ENCODE data around the gene CD2.

The CD2 gene

GRCh38 chr1:116759636-116760035, 5.4 kb downstream of the CD2 start:
- DNase-seq, result no peak
- peaks cover 13 to 63% (median 37%) of the 10 kb centered on the region in 4 experiments for H3K4me1 ChIP-seq (ENCODE audit: control extremely low read depth in 1 of 4, control insufficient read depth in 4 of 4, insufficient read depth in 4 of 4, low read length in 3 of 4)
- ChIA-PET CTCF (interaction anchor here (1.0 kb wide), 1 partner anchor 12 kb away, joined by 4 read pairs; no protein-coding TSS in a partner anchor), POLR2A (no interaction called here)
- no peaks in the 10 kb centered on the region for H3K27me3 ChIP-seq (replicated peaks in 2 of 5; ENCODE audit: control insufficient read depth in 4 of 5, insufficient read depth in 5 of 5, low read length in 4 of 5)
- H3K4me3 ChIP-seq (ENCODE audit: control insufficient read depth in 1 of 7, extremely low read depth in 1 of 7, insufficient read depth in 4 of 7, low read depth in 2 of 7, low read length in 6 of 7), result no peak overlapping the region
- WGBS (ENCODE audit: insufficient coverage), result 100% methylated on average over 1 of the region's 1 CpG
- H3K9me3 ChIP-seq (ENCODE audit: control extremely low read depth in 1 of 5, control insufficient read depth in 4 of 5, insufficient read depth in 2 of 5, low read depth in 1 of 5, low read length in 4 of 5), result peaks cover 0 to 2% (median 0%) of the 10 kb centered on the region in 5 experiments
- no peak overlapping the region for H3K27ac ChIP-seq (ENCODE audit: insufficient read depth in 1 of 2, low read depth in 1 of 2, low read length in 2 of 2, poor library complexity in 1 of 2, severe bottlenecking in 2 of 2)
- H3K36me3 ChIP-seq (ENCODE audit: control insufficient read depth in 4 of 4, insufficient read depth in 4 of 4, low read length in 3 of 4), result peaks cover 0 to 4% (median 0%) of the 10 kb centered on the region in 4 experiments

DNA sequence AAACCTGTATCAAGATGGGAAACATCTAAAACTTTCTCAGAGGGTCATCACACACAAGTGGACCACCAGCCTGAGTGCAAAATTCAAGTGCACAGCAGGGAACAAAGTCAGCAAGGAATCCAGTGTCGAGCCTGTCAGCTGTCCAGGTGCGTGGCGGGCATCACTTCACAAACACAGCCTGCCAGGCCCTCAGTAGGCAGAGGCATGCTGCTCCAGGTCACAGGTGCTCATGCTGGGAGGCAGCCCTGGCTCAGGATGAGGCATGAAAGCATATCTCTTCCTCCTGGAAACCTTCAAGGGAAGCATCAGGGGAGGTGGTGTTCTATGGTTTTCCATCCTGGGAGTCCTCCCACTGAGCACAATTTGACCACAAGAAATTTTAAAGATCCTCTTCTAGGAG, 6.3 kb downstream of the CD2 start:
- Histone ChIP-seq H3K4me3 (ENCODE audit: control insufficient read depth in 1 of 7, extremely low read depth in 1 of 7, insufficient read depth in 4 of 7, low read depth in 2 of 7, low read length in 6 of 7) (no peak overlapping the region), H3K4me1 (ENCODE audit: control extremely low read depth in 1 of 4, control insufficient read depth in 4 of 4, insufficient read depth in 4 of 4, low read length in 3 of 4) (peaks cover 9 to 55% (median 34%) of the 10 kb centered on the region in 4 experiments), H3K9me3 (ENCODE audit: control extremely low read depth in 1 of 5, control insufficient read depth in 4 of 5, insufficient read depth in 2 of 5, low read depth in 1 of 5, low read length in 4 of 5) (peaks cover 0 to 2% (median 0%) of the 10 kb centered on the region in 5 experiments), H3K27me3 (replicated peaks in 2 of 5; ENCODE audit: control insufficient read depth in 4 of 5, insufficient read depth in 5 of 5, low read length in 4 of 5) (no peaks in the 10 kb centered on the region), H3K27ac (ENCODE audit: insufficient read depth in 1 of 2, low read depth in 1 of 2, low read length in 2 of 2, poor library complexity in 1 of 2, severe bottlenecking in 2 of 2) (no peak overlapping the region), H3K36me3 (ENCODE audit: control insufficient read depth in 4 of 4, insufficient read depth in 4 of 4, low read length in 3 of 4) (peaks cover 0 to 4% (median 0%) of the 10 kb centered on the region in 4 experiments)
- POLR2A ChIA-PET, result no interaction called here
- WGBS (ENCODE audit: insufficient coverage), result 96% methylated on average over 3 of the region's 3 CpGs
- CTCF ChIA-PET, result interaction anchor here (1.0 to 6.6 kb wide), 2 partner anchors 22 to 44 kb away, joined by 3 to 35 read pairs; no protein-coding TSS in a partner anchor
- no peak for DNase-seq

- DNase-seq, result no peak
- peaks cover 0 to 4% (median 0%) of the 10 kb centered on the region in 4 experiments for H3K36me3 ChIP-seq (ENCODE audit: control insufficient read depth in 4 of 4, insufficient read depth in 4 of 4, low read length in 3 of 4)
Measured at GRCh38 chr1:116760996-116761665, 6.9 kb downstream of the CD2 start.

GRCh38 chr1:116762281-116762680, 8.1 kb downstream of the CD2 start:
- peaks cover 0 to 4% (median 0%) of the 10 kb centered on the region in 4 experiments for H3K36me3 ChIP-seq (ENCODE audit: control insufficient read depth in 4 of 4, insufficient read depth in 4 of 4, low read length in 3 of 4)
- H3K4me1 ChIP-seq (ENCODE audit: control extremely low read depth in 1 of 4, control insufficient read depth in 4 of 4, insufficient read depth in 4 of 4, low read length in 3 of 4), result peaks cover 6 to 42% (median 23%) of the 10 kb centered on the region in 4 experiments
- WGBS (ENCODE audit: insufficient coverage), result 86% methylated on average over 2 of the region's 2 CpGs
- DNase-seq, result no peak
- no peaks in the 10 kb centered on the region for H3K27me3 ChIP-seq (replicated peaks in 2 of 5; ENCODE audit: control insufficient read depth in 4 of 5, insufficient read depth in 5 of 5, low read length in 4 of 5)
- CTCF ChIA-PET, result interaction anchor here (1.1 to 6.6 kb wide), 3 partner anchors 15 to 32 kb away, joined by 6 to 35 read pairs (median 11); no protein-coding TSS in a partner anchor
- peaks cover 0 to 2% (median 0%) of the 10 kb centered on the region in 5 experiments for H3K9me3 ChIP-seq (ENCODE audit: control extremely low read depth in 1 of 5, control insufficient read depth in 4 of 5, insufficient read depth in 2 of 5, low read depth in 1 of 5, low read length in 4 of 5)
- POLR2A ChIA-PET, result no interaction called here
- H3K27ac ChIP-seq (ENCODE audit: insufficient read depth in 1 of 2, low read depth in 1 of 2, low read length in 2 of 2, poor library complexity in 1 of 2, severe bottlenecking in 2 of 2), result no peak overlapping the region
- H3K4me3 ChIP-seq (ENCODE audit: control insufficient read depth in 1 of 7, extremely low read depth in 1 of 7, insufficient read depth in 4 of 7, low read depth in 2 of 7, low read length in 6 of 7), result no peak overlapping the region

More at GRCh38 chr1:116760996-116761665, 6.9 kb downstream of the CD2 start:
- Histone ChIP-seq H3K4me3 (ENCODE audit: control insufficient read depth in 1 of 7, extremely low read depth in 1 of 7, insufficient read depth in 4 of 7, low read depth in 2 of 7, low read length in 6 of 7) (no peak overlapping the region), H3K4me1 (ENCODE audit: control extremely low read depth in 1 of 4, control insufficient read depth in 4 of 4, insufficient read depth in 4 of 4, low read length in 3 of 4) (peaks cover 9 to 50% (median 30%) of the 10 kb centered on the region in 4 experiments), H3K9me3 (ENCODE audit: control extremely low read depth in 1 of 5, control insufficient read depth in 4 of 5, insufficient read depth in 2 of 5, low read depth in 1 of 5, low read length in 4 of 5) (peaks cover 0 to 2% (median 0%) of the 10 kb centered on the region in 5 experiments), H3K27me3 (replicated peaks in 2 of 5; ENCODE audit: control insufficient read depth in 4 of 5, insufficient read depth in 5 of 5, low read length in 4 of 5) (no peaks in the 10 kb centered on the region), H3K27ac (ENCODE audit: insufficient read depth in 1 of 2, low read depth in 1 of 2, low read length in 2 of 2, poor library complexity in 1 of 2, severe bottlenecking in 2 of 2) (no peak overlapping the region)
- POLR2A ChIA-PET, result no interaction called here
- CTCF ChIA-PET, result interaction anchor here (1.0 to 6.6 kb wide), 2 partner anchors 22 to 44 kb away, joined by 3 to 35 read pairs; no protein-coding TSS in a partner anchor
- WGBS (ENCODE audit: insufficient coverage), result 89% methylated on average over 4 of the region's 4 CpGs

DNA sequence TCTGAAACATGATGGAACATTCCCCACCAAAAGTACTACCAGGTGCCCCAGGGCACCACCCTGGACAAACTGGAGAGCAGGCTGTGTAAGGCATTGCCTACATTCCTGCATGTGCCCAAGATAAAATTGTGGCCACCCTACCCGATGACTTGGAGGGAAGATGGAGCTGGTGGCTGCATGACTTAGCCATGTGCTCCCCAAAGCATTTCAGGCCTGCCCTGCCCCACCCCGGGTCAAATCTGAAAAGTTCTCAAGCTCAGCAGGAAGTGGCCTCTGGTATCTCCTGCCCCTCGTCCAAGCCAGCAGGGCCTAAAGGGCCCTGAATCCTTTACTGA, 8.5 kb downstream of the CD2 start:
- Histone ChIP-seq H3K27ac (ENCODE audit: insufficient read depth in 1 of 2, low read depth in 1 of 2, low read length in 2 of 2, poor library complexity in 1 of 2, severe bottlenecking in 2 of 2) (no peak overlapping the region), H3K4me1 (ENCODE audit: control extremely low read depth in 1 of 4, control insufficient read depth in 4 of 4, insufficient read depth in 4 of 4, low read length in 3 of 4) (peaks cover 9 to 41% (median 20%) of the 10 kb centered on the region in 4 experiments), H3K9me3 (ENCODE audit: control extremely low read depth in 1 of 5, control insufficient read depth in 4 of 5, insufficient read depth in 2 of 5, low read depth in 1 of 5, low read length in 4 of 5) (peaks cover 0 to 2% (median 0%) of the 10 kb centered on the region in 5 experiments), H3K4me3 (ENCODE audit: control insufficient read depth in 1 of 7, extremely low read depth in 1 of 7, insufficient read depth in 4 of 7, low read depth in 2 of 7, low read length in 6 of 7) (no peak overlapping the region), H3K36me3 (ENCODE audit: control insufficient read depth in 4 of 4, insufficient read depth in 4 of 4, low read length in 3 of 4) (peaks cover 0 to 4% (median 0%) of the 10 kb centered on the region in 4 experiments), H3K27me3 (replicated peaks in 2 of 5; ENCODE audit: control insufficient read depth in 4 of 5, insufficient read depth in 5 of 5, low read length in 4 of 5) (no peaks in the 10 kb centered on the region)
- ChIA-PET CTCF (interaction anchor here (0.6 to 6.6 kb wide), 5 partner anchors 16 to 55 kb away, joined by 3 to 35 read pairs (median 6); no protein-coding TSS in a partner anchor), POLR2A (no interaction called here)
- WGBS (ENCODE audit: insufficient coverage), result 82% methylated on average over 3 of the region's 3 CpGs
- no peak for DNase-seq

DNA sequence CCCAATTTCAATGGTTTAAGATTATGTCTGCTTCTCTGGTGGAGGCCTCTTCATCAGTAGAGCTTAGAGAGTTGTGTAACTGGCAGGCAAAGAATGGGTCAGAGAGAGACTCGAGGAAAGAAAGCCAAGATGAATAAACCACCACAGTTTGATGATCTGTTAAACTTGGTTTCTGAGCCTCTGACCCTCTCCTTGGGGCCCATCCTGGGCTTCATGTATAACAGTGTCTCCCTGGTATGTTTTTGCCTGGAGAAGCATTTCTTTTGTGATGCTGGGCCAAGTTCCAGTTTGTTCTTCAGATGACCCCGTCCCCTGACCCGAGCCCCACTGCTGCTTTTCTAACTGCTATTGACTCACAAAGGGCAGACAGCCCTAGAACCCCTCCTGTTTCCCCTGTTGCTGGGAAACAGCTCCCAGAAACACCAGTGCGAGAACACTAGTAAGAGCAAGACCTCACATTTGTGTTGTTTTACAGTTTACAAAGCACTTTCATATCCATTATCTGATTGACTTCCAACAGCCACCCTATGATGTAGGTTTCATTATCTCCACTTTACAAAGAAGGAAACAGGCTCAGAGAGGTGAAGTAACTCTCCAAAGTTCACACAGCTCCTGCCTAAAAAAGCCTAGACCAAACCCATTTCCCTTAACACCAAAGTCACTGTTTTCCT, 9.0 kb downstream of the CD2 start:
- H3K27ac ChIP-seq (ENCODE audit: insufficient read depth in 1 of 2, low read depth in 1 of 2, low read length in 2 of 2, poor library complexity in 1 of 2, severe bottlenecking in 2 of 2), result no peak overlapping the region
- ChIA-PET POLR2A (no interaction called here), CTCF (interaction anchor here (0.6 to 6.6 kb wide), 6 partner anchors 9 to 55 kb away, joined by 3 to 35 read pairs (median 6); no protein-coding TSS in a partner anchor)
- peaks cover 0 to 2% (median 0%) of the 10 kb centered on the region in 5 experiments for H3K9me3 ChIP-seq (ENCODE audit: control extremely low read depth in 1 of 5, control insufficient read depth in 4 of 5, insufficient read depth in 2 of 5, low read depth in 1 of 5, low read length in 4 of 5)
- no peak overlapping the region for H3K4me3 ChIP-seq (ENCODE audit: control insufficient read depth in 1 of 7, extremely low read depth in 1 of 7, insufficient read depth in 4 of 7, low read depth in 2 of 7, low read length in 6 of 7)
- peaks cover 0 to 4% (median 0%) of the 10 kb centered on the region in 4 experiments for H3K36me3 ChIP-seq (ENCODE audit: control insufficient read depth in 4 of 4, insufficient read depth in 4 of 4, low read length in 3 of 4)
- H3K4me1 ChIP-seq (ENCODE audit: control extremely low read depth in 1 of 4, control insufficient read depth in 4 of 4, insufficient read depth in 4 of 4, low read length in 3 of 4), result peaks cover 14 to 42% (median 21%) of the 10 kb centered on the region in 4 experiments
- DNase-seq, result no peak
- H3K27me3 ChIP-seq (replicated peaks in 2 of 5; ENCODE audit: control insufficient read depth in 4 of 5, insufficient read depth in 5 of 5, low read length in 4 of 5), result no peaks in the 10 kb centered on the region
- 96% methylated on average over 3 of the region's 4 CpGs for WGBS (ENCODE audit: insufficient coverage)

Data from common myeloid progenitor, CD34-positive (primary cell).